GM12873 (cell line): ENCODE data around the gene MRPS5.

ENCODE experiments used
- CTCF ChIP-seq: IDR thresholded peaks from 2 replicates; pipeline ENCODE4 v1.5.1; 2012; ENCODE audit warnings: low read depth, mild to moderate bottlenecking, moderate library complexity, low read length, control low read depth; ENCODE audit not compliant: insufficient read depth; ENCODE audit errors: missing control alignments

The MRPS5 gene

GRCh38 chr2:95087379-95087778 is 34.2 kb downstream of the MRPS5 start:
- TF ChIP-seq CTCF: no peak

- TF ChIP-seq CTCF: no peak
Observed at GRCh38 chr2:95086017-95086416, 35.6 kb downstream of the MRPS5 start.

GRCh38 chr2:95082477-95082876 is 39.1 kb downstream of the MRPS5 start:
- no peak for TF ChIP-seq CTCF

GRCh38 chr2:95079199-95079683 is 42.4 kb downstream of the MRPS5 start:
- TF ChIP-seq CTCF: no peak

- TF ChIP-seq CTCF: no peak
Observed at GRCh38 chr2:95077861-95078603, 43.6 kb downstream of the MRPS5 start.

GRCh38 chr2:95077530-95077825 is 44.1 kb downstream of the MRPS5 start:
- peak; percentile 14 for TF ChIP-seq CTCF

- peak; percentile 90 for TF ChIP-seq CTCF
Observed at GRCh38 chr2:95076705-95077529, 44.7 kb downstream of the MRPS5 start.
